GM21381 (cell line): ENCODE data around the gene DET1.
"Not testable (repeated sequence)": the region's sequence is repeated elsewhere in the genome, so short reads cannot be mapped to it uniquely, and the experiment has no call there.

Experiments used
- ATAC-seq: cut with Tn5 transposase; IDR thresholded peaks from one replicate; pipeline ENCODE4 v1.9.1; 2021; ENCODE audit warnings: mild to moderate bottlenecking, moderate library complexity; ENCODE audit not compliant: unreplicated experiment

DET1 gene

DNA sequence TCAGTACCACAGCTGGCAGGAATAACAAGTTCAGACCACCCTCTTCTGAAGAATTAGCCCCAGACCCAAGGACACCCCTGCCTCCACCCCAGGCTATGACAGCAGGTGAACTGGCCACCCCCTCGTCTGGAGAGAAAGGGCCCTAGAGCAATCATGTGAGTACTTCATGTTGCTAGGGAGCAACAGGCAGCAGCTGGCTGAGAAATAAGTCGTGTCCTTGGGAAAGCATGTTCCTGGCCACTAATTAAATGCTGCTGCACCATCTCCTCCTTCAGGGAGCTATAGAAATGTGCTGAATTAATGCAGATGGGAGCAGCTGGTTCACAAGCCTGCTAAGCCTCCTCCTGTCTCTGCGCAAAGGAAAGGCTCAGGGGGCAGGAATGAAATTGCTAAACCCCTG, 47.5 kb downstream of the DET1 start:
- no peak for ATAC-seq

DNA sequence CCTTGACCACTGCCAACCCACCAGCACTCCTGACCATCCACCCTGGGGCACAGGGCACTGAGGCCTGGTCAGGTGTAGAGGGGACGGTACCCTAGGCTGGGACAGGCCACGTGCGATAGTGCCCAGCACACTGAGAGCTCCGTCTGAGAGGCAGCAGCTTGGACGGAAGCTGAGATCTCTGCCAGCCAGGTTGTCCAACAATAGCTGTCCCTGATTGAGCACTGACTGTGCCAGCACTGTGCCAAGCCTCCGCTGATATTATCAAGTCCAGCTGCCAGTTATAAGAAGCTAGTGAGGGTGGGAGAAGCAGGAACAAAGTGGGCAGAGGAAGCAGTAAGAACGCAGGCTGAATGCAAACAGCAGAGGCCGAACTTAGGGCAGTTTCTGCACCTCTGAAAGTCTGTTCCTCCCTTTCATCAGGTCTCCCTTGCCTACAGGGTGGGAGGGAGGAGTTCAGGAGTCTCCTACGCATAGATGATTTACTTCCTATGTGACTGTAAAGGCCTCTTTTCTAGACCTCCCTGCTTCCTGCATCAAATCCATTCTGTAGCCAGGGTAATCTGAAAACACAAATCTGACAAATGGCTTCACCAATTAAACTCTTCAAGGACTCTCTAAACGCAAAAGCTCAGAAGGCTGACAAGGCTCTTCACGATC, 49.2 kb downstream of the DET1 start:
- ATAC-seq, result no peak

DNA sequence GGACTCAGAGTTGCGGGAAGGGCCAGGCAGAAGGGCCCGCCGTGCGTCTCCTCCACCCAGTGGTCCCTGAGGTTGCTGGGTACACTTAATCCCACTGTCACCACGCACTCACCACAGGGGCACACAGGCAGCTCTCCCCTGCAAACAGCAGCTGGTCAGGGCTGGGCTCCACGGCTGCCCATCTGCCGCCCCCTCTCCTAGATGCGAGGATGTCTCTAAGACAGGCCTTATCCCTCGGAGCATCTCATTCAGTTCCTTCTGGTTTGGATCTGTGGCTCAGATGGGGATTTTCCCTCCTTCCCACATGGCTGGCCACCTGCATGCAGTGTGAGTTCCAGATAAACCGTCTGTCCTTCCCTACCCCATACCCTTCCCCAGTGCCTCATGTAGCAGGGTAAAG, 52.6 kb downstream of the DET1 start:
- no peak for ATAC-seq

DNA sequence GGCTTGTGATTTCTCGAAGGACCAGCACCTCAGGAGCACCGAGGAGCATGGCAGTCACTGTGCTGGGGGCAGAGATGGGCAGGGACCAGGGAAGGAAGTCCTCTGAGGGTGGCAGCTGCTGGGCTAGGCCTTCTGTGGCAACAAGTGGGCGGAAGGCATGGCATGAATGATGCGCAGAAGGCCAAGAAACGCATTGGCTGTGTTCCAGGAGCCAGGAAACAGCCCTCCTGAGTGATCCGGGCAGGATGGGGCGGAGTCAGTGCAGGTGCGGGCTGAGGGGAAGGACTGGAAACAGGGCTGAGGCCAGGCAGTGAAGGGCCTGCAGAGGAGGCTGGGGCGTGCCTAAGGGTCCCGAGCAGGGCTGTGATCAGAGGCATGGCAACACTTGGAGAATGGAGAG, 55.3 kb downstream of the DET1 start:
- ATAC-seq, result no peak

DNA sequence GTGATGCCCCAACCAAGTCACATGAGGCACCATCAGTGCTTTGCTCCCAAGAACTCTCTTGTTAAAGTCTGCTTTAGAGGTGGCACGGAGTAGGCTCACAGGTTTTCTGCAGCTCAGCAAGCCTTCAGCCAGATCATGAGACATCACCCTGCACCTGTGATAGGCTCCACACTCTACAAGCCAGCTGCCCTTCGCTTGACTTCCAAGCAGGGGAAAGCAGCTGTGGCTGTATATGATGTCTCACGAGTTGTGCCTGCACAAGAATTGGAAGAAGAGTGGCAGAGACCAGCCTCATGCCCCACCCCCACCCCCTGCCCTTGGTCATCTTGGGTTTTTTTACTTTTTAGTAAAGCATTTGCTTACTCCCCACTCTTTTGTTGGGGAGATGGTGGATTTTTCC, 56.4 kb downstream of the DET1 start:
- no peak for ATAC-seq

DNA sequence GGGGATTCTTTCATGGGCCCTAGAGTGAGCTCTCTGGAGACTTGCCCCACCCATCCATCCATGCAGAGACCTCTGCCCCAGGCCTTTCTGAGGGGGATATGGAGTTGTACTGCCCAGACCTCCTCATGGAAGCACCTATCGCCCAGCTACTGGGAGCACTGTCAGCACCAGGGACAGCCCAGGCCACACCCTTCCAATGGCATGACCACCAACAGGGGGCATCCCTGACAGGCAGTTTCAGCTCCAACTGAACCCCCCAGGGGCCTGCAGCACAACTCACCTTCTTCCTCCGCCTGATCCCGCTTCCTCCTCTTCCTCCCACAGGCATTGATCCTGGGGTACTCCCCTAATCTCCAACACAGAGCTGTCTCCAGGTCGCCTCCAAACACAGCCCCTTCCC, 57.2 kb downstream of the DET1 start:
- ATAC-seq, result no peak

DNA sequence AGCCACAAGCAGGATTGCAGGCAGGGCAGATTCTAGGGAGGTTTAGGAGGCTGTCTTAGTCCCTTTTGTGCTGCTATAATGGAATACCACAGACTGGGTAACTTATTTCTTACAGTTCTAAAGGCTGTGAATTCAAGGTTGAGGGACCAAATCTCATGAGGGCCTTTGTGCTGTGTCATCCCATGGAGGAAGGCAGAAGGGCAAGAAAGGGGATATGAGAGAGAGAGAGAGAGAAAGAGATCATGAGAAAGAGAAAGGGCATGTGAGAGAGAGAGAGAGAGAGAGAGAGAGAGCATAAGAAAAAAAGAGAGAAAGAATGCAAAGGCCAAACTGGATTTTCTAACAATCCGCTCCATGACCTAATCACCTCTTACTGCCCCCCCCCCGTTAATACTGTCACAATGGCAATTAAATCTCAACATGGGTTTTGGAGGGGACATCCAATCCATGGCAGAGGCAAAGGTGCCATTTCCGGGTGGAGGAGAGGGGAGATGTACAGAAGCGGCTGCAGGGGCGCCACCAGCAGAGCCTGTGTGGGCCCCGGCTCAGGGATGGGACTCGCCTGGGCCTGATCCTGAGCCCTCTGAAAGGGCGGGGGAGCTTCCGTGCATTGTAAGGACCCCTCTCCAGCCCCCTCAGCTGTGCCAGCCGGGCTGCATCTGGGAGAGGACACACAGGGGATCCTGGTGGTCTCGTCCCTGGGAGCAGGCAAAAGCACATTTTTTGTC, 58.5 kb downstream of the DET1 start:
- no peak for ATAC-seq

DNA sequence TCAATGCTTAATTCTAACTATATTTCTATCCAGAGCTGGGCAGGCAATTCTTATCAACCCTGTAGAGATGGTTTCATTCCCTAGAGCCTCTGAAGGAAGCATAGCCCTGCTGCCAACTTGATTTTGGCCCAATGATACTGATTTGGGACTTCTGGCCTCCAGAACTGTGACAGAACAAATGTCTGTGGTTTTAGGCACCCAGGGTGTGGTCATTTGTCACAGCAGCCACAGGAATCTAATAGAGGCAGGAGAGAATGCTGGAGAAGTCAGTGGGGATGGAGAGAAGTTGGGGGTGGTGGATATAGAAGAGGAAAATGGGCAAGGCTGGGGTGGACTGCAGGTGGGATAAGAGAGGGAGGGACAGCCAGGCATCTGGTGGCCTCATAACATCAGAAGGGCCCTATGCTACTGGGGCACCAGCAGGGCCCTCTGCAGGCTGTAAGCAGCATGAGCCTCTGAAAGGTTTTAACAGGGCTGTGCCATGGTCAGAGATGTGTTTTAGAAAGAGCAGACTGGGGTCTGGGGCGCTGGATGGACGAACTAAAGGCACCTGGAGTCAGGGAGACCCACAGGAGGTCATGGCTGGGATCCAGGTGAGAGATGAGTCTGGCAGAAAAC, 59.2 kb downstream of the DET1 start:
- ATAC-seq, result no peak

DNA sequence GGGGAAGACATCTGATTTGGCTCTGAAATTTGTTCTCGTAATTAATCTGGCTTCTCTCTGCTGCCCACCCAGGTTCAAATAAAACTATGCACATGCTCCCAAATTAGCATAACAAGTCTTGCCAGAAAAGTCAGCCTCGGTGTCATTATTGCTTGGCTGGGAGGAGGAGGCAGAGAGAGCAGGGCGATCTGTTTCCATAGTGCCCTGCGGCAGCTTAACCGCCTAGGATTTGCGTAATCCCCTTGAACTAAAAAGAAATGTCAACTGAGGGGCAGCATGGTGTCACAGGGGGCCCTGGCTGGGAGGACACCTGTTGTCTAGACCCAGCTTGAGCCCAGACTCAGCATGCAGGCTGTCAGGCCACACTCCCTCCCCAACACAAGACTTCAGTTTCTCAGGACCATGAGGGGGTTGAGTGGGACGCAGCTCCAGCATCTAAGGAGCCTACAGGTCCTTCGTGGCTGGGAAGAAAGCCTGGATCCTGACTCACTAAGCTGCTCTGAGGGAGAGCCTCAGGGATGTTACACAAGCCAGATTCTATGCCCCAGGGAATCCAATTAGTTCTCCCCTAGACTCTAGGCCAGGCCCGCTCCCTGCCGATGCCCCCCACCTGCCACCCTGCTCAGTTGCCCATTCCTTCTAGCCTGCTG, 61.7 kb downstream of the DET1 start:
- no peak for ATAC-seq

DNA sequence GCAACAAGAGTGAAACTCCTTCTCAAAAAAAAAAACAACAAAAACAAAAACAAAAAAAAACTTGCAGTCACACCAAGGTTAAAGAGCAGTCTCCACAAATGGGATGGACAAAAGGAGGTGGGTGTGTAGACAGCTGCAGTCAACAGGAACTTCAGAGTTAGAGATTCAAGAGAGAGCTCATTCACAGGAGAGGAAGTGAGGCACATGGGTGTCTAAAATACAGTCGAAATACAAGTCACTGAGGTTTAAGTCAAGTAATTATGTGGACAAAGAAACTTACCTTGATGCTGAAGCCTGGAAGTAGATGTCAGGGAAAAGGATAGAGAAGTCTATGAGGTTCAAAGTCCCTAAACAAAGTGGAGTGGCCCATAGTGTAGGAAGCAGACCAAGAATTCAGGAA, 64.2 kb downstream of the DET1 start:
- no peak for ATAC-seq

DNA sequence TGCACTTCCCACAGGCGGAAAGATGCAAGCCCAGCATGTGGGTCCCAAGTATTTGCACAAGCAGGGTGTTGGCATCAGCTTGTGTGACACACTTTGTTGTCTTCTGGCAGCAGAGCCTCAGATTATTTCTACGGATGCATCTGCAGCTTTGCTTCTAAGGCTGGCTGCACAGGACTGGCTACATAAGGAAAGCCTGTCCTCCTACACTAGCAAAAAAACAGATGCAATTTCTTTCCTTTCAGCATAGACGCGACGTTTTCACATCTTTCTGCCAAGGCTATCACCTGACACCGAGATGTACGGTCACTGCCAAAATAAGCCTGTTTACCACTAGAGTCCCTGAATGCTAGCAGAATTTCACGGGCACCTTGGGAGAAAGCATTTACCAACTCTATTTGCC, 65.5 kb downstream of the DET1 start:
- ATAC-seq, result no peak

DNA sequence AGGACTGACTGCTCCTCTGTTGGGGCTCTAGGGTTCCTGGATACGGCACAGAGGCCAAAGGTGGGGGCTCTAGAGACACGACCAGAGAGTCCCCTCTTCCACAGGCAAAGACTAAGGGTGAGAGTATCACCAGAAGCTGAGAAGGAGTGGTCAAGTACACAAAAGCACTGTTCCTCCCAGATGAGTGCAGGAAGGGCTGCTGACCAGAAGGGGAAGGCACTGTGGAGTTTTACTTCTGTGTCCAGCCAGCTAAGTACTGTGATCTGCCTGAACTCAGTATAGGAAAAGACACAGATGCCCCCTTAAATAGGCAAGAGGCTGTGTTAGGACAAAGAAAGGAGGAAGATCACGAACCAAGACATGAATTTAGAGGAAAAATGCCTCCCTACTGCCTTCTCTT, 67.3 kb downstream of the DET1 start:
- ATAC-seq, result no peak

DNA sequence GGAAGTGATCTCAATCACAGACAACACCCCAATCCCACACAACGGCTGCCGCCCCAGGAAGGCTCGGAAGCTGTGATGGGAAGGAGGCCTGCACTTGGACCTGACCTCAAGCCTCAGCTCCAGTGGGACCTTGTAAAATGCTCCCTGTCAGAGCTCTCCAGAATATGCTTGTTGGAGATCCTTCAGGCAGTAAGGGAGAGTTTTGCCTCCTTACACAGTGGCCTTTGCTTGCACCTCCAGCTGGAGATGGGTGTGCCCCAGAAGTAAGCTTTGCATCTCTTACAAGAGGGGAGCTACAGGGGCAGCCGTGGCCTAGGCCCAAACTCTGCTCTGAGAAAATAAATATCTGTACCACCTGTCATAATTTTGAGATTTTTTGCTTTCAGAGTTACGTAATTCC, 68.6 kb downstream of the DET1 start:
- no peak for ATAC-seq

DNA sequence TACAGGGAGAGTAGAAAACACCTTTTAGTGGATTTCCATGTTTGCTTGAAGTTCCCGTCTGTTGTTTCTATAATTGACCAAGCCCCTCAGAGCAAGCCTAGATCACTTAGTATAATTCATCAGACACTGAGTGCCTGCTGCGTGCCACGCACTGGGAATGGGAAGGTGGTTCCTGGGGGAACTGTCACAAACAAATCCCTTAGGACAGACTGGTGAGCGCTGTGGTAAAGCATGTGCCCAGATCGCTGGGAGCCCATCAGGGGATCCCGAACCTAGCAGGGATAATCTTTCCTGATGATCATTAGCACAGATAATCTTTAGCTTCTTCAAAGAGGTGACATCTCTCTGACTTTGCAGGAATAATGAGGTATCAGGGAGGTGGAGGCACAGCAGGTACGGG, 69.4 kb downstream of the DET1 start:
- ATAC-seq, result no peak

DNA sequence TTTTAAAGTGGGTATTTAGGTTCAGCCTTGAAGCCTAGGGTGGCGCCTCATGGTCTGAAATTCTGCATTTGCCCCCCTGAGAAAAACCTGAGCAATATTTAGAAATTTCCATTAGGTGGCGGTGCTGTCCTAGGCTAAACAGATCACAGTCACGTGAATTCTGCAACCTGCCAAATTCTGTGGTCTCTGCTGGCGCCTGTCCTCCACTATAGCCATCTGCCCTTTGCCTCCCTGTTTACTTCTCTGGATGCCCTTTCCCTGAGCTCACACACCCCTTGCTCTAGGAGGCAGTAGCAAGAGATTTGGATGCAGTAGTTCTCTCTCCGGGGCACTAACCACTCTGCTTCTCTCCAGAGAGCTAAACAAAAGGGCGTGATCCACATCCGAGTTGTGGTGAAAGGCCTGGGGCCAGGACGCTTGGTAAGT, 69.8 kb downstream of the DET1 start:
- ATAC-seq, result no peak

DNA sequence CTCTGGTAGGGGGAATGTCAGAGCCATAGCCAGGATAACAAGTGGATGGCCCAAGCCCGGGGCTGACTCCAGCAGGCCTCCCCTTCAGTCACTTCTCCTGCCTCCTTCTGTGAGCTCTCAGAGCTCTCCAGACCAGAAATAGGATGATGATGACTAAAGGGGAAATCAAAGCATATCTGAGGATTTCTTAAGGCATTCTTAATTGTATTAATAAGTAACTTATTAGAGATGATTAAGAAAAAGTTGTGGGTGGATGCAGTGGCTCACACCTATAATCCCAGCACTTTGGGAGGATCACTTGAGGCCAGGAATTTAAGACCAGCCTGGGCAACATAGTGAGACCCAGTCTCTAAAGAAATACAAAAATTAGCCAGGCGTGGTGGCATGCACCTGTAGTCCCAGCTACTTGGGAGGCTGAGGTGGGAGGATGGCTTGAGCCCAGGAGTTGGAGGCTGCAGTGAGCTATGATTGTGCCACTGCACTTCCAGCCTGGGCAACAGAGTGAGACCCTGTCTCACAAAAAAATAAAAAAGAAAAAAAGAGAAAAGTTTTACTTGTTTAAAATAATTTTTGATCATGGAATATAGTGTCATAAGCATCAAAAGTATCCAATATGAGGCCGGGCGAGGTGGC, 72.7 kb downstream of the DET1 start:
- not testable (repeated sequence) for ATAC-seq

DNA sequence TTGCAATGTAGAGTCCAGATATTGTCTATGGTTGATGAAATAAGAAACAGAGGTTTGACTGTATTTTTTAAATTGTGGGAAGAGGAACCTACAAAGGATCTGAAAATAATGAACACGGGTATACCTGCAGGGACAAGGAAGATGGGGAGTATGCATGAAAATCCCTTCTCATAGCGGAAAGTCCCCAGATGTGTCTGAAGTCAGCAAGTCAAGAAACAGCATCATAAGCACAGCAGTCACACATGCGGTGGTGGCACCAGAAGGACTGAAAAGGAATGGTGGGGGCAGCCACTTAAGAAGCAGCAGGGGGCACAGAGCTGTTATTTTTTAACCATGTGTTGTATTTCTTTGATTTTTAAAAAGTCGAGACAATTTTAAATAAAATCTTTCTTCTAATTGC, 74.3 kb downstream of the DET1 start:
- no peak for ATAC-seq

DNA sequence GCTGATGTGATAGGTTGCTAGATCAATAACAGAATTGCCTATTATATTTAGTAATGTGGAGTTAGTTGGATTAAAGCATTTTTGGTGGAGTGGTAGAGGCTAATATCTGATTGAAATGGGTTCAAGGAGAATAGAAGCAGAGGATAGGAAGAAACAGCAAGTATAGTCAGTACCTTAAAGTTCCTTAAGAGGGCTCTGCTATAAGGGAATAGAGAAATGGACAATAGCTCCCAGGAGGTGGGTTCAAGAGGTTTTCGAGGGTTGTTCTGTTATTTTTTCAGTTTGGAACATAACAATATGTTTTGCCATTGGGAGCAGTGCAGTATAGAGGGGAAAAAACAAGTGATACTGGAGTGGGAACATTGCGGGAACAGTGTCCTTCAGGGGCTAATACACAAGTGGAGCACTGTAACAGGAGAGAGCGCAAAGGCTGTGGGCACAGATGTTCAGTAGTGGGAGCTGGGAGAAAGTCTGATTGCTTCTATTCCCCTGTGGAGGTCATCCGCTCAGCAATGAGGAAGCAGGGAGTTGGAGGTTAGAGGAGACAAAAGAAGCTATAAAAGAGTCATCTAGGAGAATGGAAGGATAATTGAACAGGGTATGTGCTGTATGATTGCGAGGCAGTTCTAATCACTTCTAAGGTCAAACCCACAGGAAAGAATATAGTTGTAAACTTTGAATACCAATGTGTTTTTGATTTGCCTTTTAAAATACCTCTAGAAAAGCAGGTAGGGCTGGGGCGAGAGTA, 75.7 kb downstream of the DET1 start:
- no peak for ATAC-seq

DNA sequence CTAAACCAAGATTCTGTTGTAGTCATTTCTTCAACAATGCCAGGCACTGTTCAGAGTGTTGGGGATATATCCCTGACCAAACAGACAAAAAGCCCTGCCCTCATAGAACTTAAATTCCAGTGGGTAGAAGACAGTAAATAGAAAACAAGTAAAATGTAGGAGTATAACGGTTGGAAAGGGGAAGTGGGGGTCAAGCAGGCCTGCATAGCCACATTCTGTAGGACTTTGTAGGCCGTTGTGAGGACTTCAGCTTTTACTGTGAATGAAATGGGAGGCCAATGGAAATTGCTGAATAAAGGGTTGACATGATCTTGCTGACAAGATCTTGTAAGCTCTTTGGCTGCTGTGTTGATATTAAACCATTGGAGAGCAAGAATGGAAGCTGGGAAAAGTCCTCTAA, 77.2 kb downstream of the DET1 start:
- ATAC-seq, result no peak

DNA sequence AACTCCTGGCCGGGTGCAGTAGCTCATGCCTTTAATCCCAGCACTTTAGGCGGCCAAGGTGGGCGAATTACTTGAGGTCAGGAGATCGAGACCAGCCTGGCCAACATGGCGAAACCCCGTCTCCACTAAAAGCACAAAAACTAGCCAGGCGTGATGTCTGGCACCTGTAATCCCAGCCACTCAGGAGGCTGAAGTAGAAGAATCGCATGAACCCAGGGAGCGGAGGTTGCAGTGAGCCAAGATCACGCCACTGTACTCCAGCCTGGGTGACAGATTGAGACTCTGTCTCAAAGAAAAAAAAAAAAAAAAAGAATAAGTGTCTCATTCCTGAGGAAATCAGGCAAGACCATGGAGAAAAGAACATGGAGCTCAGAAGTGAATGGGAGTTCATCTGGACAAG, 77.8 kb downstream of the DET1 start:
- ATAC-seq, result not testable (repeated sequence)
